Esophagus squamous epithelium (tissue), 5 donors: ENCODE data around the gene POU3F2. TPM values are rescaled to one million over a fixed set of nuclear protein-coding genes. Genes with fewer than 3 reads are reported as not detected.
A peak's percentile ranks its signal among the peaks of the same experiment; 100 is the strongest.

Source experiments
- DNase-seq: peaks from one replicate; lab custom pipeline; 2025; lab: John Stamatoyannopoulos, UW
- H3K27ac ChIP-seq, 4 donors: fragments of 200-600 bp; sonication (generic); one replicate each; pipeline ENCODE4 v1.5.1; 2016 to 2019; ENCODE audit warnings: mild to moderate bottlenecking in 1 of 4
- H3K27me3 ChIP-seq, 4 donors: fragments of 200-600 bp; sonication (generic); 1 replicate in 3 of 4; 2 replicates in 1 of 4; pipeline versions ENCODE4 v1.5.1 to v1.6.0; 2017 to 2021; ENCODE audit warnings: antibody characterized with exemption in 1 of 4
- H3K36me3 ChIP-seq, 3 donors: fragments of 200-600 bp; sonication (generic); one replicate each; pipeline ENCODE4 v1.5.1; 2016 to 2019
- H3K4me1 ChIP-seq, 3 donors: fragments of 200-600 bp; sonication (generic); one replicate each; pipeline ENCODE4 v1.5.1; 2017 to 2019
- H3K4me3 ChIP-seq, 4 donors: fragments of 200-600 bp; sonication (generic); 1 replicate in 3 of 4; 2 replicates in 1 of 4; pipeline ENCODE4 v1.5.1; 2016 to 2019; ENCODE audit warnings: mild to moderate bottlenecking in 2 of 4, moderate library complexity in 1 of 4
- H3K9me3 ChIP-seq, 3 donors: fragments of 200-600 bp; sonication (generic); one replicate each; pipeline ENCODE4 v1.5.1; 2016 to 2019
- POLR2A ChIP-seq, 4 donors: fragments of 450-650 bp; IDR thresholded peaks; one replicate each; pipeline ENCODE4 v1.6.1; 2017; ENCODE audit warnings: antibody characterized with exemption in 4 of 4, mild to moderate bottlenecking in 4 of 4, moderate library complexity in 3 of 4
- WGBS, 2 donors: methylation state at CpG; one replicate each; pipeline ENCODE4 v1.1.5; 2018; 5-methylcytosine and 5-hydroxymethylcytosine counted together
- intact Hi-C: fragments of 100-400 bp; cut with DNase I; formaldehyde crosslinking; loops from one replicate; pipeline ENCODE4 v1.15.0; 2022
- total RNA-seq, 4 donors: library from RNA; depleted of rRNA; stranded (reverse); fragments of >200 nt; gene quantifications; one replicate each; pipeline ENCODE4 v1.1.0, GENCODE V29; 2016
- TF ChIP-seq, protein P1 (sequence below), 6 experiments: fragments of 450-650 bp in 4 of 6; fragments of 200-600 bp in 2 of 6; sonication (generic) in 2 of 6; IDR thresholded peaks; one replicate each; pipeline ENCODE4 v1.5.1; 2016 to 2019; ENCODE audit warnings: antibody characterized with exemption in 6 of 6, mild to moderate bottlenecking in 4 of 6, moderate library complexity in 4 of 6
- donor health status: DM: yes; HTN: yes; CAD: no.

POU3F2 gene
- total RNA-seq, 4 donors from 2014 or later, result not detected

DNA sequence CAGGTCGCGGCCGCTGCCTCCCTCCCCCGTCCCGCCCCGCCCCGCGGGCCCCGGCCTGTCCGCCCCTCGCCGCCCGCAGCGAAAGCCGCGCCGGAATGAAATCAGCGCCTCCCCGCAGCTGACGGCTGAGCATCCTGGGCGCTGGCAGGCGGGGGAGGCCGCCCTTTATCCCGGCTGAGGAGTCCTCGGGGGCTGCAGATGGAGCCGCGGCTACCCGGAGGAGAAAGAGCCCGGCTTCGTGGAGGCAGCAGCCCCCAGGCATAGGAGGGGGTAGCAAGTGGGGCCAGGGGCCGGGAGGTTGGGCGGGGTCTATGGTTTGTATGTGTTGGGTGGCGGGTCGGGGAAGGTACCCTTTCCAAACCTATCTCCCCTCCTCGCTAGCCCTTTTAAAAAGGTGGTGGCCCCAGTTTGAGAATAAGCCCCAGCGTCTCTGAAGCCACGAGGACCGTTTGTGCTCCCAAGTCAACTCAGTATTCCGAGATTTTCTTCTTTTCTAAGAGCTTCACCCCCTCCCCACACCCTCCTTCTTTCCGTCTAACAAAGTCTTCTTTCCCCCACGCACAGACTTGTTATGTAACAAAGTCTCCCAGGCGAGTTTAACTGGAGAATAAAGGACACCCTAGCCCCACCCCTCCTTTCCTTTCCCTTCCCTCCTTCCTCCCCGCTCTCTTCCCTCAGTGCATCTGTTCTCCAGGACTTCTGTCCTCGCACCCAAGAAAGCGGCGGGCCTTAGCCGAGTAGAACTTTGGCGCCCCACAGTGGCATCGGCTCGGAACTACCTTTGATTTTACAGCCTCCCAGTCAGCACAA is 11.0 kb downstream of the POU3F2 start:
- peaks cover 16 to 40% (median 23%) of the 10 kb centered on the region in 3 donors for H3K4me1 ChIP-seq
- no peaks in the 10 kb centered on the region for H3K9me3 ChIP-seq
- no peaks in the 10 kb centered on the region for H3K36me3 ChIP-seq
- WGBS, 2 donors, result 1% methylated on average over 17 to 22 of the region's 50 CpGs
- DNase-seq, result no peak
- H3K4me3 ChIP-seq, result peak overlapping the region in 2 of 4 donors; percentile 30 to 57
- no peak overlapping the region for H3K27ac ChIP-seq
- peaks cover 39 to 100% (median 54%) of the 10 kb centered on the region in 4 donors for H3K27me3 ChIP-seq
- intact Hi-C loops, result no loop called here
- no peak for TF ChIP-seq POLR2A (IDR thresholded peaks at IDR 0.05)
- TF ChIP-seq, protein P1, sequence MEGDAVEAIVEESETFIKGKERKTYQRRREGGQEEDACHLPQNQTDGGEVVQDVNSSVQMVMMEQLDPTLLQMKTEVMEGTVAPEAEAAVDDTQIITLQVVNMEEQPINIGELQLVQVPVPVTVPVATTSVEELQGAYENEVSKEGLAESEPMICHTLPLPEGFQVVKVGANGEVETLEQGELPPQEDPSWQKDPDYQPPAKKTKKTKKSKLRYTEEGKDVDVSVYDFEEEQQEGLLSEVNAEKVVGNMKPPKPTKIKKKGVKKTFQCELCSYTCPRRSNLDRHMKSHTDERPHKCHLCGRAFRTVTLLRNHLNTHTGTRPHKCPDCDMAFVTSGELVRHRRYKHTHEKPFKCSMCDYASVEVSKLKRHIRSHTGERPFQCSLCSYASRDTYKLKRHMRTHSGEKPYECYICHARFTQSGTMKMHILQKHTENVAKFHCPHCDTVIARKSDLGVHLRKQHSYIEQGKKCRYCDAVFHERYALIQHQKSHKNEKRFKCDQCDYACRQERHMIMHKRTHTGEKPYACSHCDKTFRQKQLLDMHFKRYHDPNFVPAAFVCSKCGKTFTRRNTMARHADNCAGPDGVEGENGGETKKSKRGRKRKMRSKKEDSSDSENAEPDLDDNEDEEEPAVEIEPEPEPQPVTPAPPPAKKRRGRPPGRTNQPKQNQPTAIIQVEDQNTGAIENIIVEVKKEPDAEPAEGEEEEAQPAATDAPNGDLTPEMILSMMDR (IDR thresholded peaks at IDR 0.05), result peak; percentile 33 to 81 (median 66)

DNA sequence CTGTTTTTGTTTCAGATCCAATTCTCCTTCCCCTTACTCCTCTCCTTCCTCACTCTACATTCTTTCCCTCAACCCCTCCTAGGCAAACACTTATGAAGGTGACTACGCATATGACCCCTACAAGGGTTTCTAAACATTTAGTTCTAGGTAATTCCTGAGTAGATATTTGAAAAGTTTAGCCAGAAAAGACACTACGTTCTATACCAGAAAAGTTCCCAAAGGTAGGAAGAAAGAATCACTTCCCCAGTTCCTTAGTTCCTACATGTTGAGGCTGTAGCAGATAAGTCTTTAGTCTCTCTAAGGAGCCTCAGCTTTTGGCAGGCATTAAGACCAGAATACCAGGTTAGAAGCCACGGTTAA is 11.6 kb downstream of the POU3F2 start:
- H3K4me1 ChIP-seq, result peaks cover 16 to 40% (median 23%) of the 10 kb centered on the region in 3 donors
- H3K27ac ChIP-seq, result no peak overlapping the region
- DNase-seq, result no peak
- WGBS, 2 donors, result 41 to 50% methylated on average over 3 of the region's 3 CpGs
- no peaks in the 10 kb centered on the region for H3K9me3 ChIP-seq
- no peaks in the 10 kb centered on the region for H3K36me3 ChIP-seq
- intact Hi-C loops, result no loop called here
- no peak for TF ChIP-seq POLR2A (IDR thresholded peaks at IDR 0.05)
- TF ChIP-seq, protein P1 (IDR thresholded peaks at IDR 0.05), result no peak
- H3K27me3 ChIP-seq, result peaks cover 39 to 94% (median 52%) of the 10 kb centered on the region in 4 donors
- H3K4me3 ChIP-seq, result no peak overlapping the region

DNA sequence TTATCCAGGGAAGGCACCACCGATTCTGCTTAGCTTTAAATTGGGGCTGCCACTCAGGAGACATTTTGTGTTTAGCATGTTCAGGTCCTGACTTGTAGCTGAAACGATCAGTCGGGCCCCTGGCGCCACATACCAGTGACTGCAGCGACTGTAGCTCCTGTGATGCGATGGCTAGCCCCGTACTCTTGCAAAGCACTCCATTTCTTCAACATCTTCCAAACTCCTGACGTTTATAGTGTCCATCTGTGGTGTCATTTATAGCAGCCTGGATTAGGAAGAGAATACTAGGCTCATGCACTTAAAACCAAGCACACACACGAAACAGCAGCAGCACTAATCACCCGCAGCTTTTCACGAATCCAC is 13.0 kb downstream of the POU3F2 start:
- DNase-seq, result no peak
- TF ChIP-seq POLR2A (IDR thresholded peaks at IDR 0.05), result no peak
- TF ChIP-seq, protein P1 (IDR thresholded peaks at IDR 0.05), result no peak
- Histone ChIP-seq H3K27me3 (peaks cover 30 to 80% (median 44%) of the 10 kb centered on the region in 4 donors), H3K4me3 (peak overlapping the region in 1 of 4 donors; percentile 33), H3K4me1 (peaks cover 16 to 40% (median 23%) of the 10 kb centered on the region in 3 donors), H3K9me3 (no peaks in the 10 kb centered on the region), H3K36me3 (no peaks in the 10 kb centered on the region), H3K27ac (no peak overlapping the region)
- WGBS, 2 donors, result 12 to 40% methylated on average over 1 to 11 of the region's 11 CpGs
- intact Hi-C loops, result no loop called here

DNA sequence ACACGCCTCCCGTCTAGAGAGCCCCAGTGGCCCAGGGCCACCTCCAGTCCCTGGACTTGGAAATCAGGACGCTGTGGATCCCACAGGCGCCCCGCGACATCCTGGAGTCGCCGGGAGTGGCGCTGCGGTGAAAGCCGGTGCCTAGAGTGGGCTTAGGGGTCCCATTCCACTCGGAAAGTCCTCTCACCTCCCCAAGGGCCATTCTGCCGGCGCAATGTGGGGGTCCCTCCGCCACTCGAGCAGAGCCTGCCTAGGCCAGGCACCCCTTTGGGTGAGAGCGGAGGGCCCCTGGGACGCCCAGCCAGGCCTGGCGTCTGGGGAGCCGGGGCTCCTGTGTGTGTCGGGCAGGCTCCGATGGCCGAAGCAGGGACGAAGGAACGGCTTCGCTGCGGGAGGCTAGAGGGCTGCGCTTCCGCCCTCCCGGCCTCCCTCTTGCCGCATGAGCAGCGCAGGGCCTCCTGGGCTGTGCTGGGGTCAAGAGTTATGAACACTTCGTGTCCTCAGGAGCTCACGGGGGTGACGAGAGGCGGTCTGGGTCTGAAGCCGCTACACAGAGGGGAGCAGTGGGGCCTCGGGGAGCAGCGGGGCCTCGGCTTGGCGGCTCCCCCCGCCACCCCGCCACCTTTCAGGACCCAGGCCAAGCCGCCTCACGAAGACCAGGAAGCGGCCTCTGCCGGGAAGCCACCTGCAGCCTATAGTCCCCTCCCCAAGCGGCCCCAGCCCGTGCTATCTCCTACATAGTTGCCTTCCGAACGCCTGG is 13.6 kb downstream of the POU3F2 start:
- Histone ChIP-seq H3K9me3 (no peaks in the 10 kb centered on the region), H3K4me1 (peaks cover 16 to 40% (median 23%) of the 10 kb centered on the region in 3 donors), H3K4me3 (peak overlapping the region in 2 of 4 donors; percentile 17 to 33), H3K27me3 (peaks cover 24 to 74% (median 39%) of the 10 kb centered on the region in 4 donors), H3K36me3 (no peaks in the 10 kb centered on the region), H3K27ac (no peak overlapping the region)
- intact Hi-C loops, result no loop called here
- TF ChIP-seq POLR2A (IDR thresholded peaks at IDR 0.05), result no peak
- TF ChIP-seq, protein P1 (IDR thresholded peaks at IDR 0.05), result no peak
- 11 to 12% methylated on average over 10 to 11 of the region's 51 CpGs for WGBS, 2 donors
- no peak for DNase-seq
